ENCODE measurements around the gene RABGAP1L. TPM values are rescaled to one million over a fixed set of nuclear protein-coding genes. Genes with fewer than 3 reads are reported as not detected.
A peak's percentile ranks its signal among the peaks of the same experiment; 100 is the strongest.
"Not testable (repeated sequence)": the region's sequence is repeated elsewhere in the genome, so short reads cannot be mapped to it uniquely, and the experiment has no call there.

RABGAP1L gene
- total RNA-seq, 4 donors from 2014 or later: 70.5 to 100 (median 92.6) TPM

DNA sequence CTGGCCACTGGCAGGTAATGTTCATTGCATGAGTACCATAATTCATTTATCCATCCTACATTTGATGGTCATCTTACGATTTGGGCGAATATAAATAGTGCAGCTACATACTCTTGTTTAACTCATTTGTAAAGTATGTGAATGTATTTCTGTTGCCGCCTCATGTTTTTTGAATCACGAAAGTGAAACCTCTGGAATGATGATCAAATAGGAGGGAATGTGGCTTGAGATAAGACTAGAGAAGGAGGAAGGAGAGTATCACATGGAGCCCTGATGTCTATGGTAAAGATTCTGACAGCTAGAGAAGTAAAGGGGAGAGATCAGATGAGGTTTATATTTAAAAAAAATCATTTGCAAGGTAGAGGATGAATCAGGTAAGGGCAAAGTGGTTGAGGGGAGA lies 855.9 kb downstream of the RABGAP1L start:
- H3K27ac ChIP-seq: no peak overlapping the region
- H3K4me1 ChIP-seq: no peaks in the 10 kb centered on the region
- no peak for DNase-seq
- intact Hi-C loops (cut with DNase I): no loop called here
- no peak overlapping the region for H3K4me3 ChIP-seq (replicated peaks in 1 of 3)
- peaks cover 52 to 54% of the 10 kb centered on the region in 2 donors for H3K36me3 ChIP-seq
- H3K27me3 ChIP-seq: no peaks in the 10 kb centered on the region
- TF ChIP-seq, protein P1, sequence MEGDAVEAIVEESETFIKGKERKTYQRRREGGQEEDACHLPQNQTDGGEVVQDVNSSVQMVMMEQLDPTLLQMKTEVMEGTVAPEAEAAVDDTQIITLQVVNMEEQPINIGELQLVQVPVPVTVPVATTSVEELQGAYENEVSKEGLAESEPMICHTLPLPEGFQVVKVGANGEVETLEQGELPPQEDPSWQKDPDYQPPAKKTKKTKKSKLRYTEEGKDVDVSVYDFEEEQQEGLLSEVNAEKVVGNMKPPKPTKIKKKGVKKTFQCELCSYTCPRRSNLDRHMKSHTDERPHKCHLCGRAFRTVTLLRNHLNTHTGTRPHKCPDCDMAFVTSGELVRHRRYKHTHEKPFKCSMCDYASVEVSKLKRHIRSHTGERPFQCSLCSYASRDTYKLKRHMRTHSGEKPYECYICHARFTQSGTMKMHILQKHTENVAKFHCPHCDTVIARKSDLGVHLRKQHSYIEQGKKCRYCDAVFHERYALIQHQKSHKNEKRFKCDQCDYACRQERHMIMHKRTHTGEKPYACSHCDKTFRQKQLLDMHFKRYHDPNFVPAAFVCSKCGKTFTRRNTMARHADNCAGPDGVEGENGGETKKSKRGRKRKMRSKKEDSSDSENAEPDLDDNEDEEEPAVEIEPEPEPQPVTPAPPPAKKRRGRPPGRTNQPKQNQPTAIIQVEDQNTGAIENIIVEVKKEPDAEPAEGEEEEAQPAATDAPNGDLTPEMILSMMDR (IDR thresholded peaks at IDR 0.05): no peak
- TF ChIP-seq POLR2A (IDR thresholded peaks at IDR 0.05): no peak
- no peaks in the 10 kb centered on the region for H3K9me3 ChIP-seq
- 98 to 99% methylated on average over 4 of the region's 4 CpGs for WGBS, 2 donors

DNA sequence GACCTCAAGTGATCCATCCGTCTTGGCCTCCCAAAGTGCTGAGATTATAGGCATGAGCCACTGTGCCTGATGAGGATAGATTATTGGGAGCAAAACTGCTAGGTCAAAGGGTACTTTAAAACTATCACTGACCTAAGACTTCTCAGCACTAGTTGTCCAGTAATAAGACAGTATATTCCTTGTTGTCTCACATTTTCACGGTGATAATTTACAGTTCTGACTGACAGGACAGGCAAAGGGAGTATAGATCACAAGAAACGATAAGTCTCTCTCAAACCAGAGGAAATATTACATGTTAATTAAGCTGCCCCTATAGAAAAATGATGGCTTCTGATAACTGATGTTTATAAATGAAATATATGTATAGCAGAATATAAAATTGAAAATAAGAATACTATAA lies 860.2 kb downstream of the RABGAP1L start:
- 93 to 95% methylated on average over 3 of the region's 3 CpGs for WGBS, 2 donors
- Histone ChIP-seq H3K4me1 (peaks cover 4 to 5% of the 10 kb centered on the region in 2 donors), H3K4me3 (replicated peaks in 1 of 3) (no peak overlapping the region), H3K36me3 (peaks cover 25% of the 10 kb centered on the region in 2 donors), H3K27me3 (no peaks in the 10 kb centered on the region), H3K27ac (no peak overlapping the region), H3K9me3 (no peaks in the 10 kb centered on the region)
- intact Hi-C loops (cut with DNase I): no loop called here
- DNase-seq: no peak
- TF ChIP-seq POLR2A (IDR thresholded peaks at IDR 0.05): no peak
- TF ChIP-seq, protein P1 (IDR thresholded peaks at IDR 0.05): no peak

DNA sequence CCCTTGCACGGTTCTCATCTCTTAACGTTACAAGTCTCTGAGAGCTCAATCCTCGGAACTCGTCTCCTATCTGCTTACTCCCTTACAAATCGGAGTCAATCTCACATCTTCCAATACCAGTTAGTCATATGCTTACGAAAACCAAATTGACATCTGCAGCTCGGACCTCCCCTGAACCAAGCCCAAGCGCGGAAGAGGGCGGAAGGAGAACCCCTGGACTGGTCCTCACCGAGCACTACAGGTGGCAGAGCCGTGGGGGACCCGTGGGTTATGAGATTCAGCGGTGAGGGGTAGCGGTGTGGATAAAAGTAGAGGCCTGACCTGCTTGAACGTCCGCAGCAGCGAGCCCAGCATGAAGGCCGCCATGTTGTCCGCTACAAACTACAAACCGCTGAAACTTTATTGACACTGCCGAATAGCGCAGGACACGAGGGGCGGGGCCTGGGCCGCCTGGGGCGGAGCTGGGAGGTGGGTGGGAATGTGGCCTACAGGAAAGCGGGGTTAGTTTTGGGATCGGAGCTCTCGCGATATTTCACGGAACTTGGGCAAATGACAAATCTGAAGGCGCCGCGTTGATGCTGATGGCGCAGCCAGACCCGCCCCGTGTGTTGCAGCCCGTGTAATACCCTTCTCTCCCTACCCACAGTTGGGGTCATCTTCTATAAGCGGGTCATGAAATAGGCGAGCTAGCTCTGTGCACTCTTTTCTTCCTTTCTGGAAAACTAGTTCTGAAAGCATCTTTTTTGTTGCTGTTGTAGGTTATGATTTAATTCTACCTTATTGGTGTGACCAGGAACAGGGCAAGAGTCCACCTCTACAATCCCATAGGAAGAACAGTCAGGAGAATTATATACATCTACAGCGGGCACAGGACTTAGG lies 864.0 kb downstream of the RABGAP1L start, which contains the start of gene MRPS14:
Gene MRPS14 (minus strand): TSS at position 383 of the 879 bp plus-strand sequence. CDS start 17 bp downstream, at position 366.
- WGBS, 2 donors: 4 to 6% methylated on average over 26 to 28 of the region's 42 CpGs
- Histone ChIP-seq H3K9me3 (no peaks in the 10 kb centered on the region), H3K36me3 (peaks cover 0 to under 1% of the 10 kb centered on the region in 2 donors), H3K27me3 (no peaks in the 10 kb centered on the region), H3K4me3 (replicated peaks in 1 of 3) (peak within 1 kb of the TSS; percentile 60 to 75 (median 64)), H3K4me1 (peaks cover 4 to 5% of the 10 kb centered on the region in 2 donors), H3K27ac (peak within 1 kb of the TSS; percentile 1 to 74 (median 71))
- DNase-seq: peak; percentile 96 to 97
- TF ChIP-seq, protein P1 (IDR thresholded peaks at IDR 0.05): peak in 1 of 6 experiments; percentile 2
- TF ChIP-seq POLR2A (IDR thresholded peaks at IDR 0.05): peak; percentile 1 to 85
- intact Hi-C loops (cut with DNase I): no loop called here

DNA sequence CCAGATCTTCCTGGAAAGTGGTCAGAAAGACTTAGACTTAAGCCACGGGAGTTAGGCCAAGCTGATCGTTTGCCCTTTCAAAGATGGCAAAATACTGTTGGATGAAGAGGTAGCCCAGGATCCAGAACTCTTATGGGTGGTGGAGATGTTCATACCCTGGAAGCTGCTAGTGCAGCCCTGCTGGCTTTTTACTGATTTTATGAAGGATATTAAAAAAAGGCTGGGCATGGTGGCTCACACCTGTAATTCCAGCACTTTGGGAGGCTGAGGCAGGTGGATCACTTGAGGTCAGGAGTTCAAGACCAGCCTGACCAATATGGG lies 864.6 kb downstream of the RABGAP1L start:
- H3K27me3 ChIP-seq; DNase-seq; intact Hi-C loops (cut with DNase I); H3K4me1 ChIP-seq; H3K9me3 ChIP-seq; H3K36me3 ChIP-seq: not testable (repeated sequence)
- H3K4me3 ChIP-seq (replicated peaks in 1 of 3): peak overlapping the region in 2 of 3 donors; percentile 60 to 64
- 98 to 100% methylated on average over 2 of the region's 2 CpGs for WGBS, 2 donors
- H3K27ac ChIP-seq: peak overlapping the region; percentile 1 to 74 (median 71)

DNA sequence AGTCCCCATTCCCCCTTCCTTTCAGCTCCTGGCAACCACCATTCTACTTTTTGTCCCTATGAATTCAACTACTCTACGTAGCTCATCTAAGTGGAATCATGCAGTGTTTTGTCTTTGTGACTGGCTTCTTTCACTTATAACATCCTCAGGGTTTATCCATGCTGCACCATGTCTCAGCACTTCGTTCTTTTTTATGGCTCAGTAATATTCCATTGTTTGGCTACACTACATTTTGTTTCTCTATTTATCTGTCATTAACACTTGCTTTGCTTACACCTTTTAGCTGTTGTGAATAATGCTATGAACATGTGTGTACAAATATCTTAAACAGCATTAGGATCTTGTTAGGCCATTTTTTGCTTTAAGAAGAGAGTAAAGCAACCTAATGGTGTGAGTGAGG lies 865.5 kb downstream of the RABGAP1L start:
- Histone ChIP-seq H3K27me3 (no peaks in the 10 kb centered on the region), H3K27ac (no peak overlapping the region), H3K4me3 (replicated peaks in 1 of 3) (no peak overlapping the region), H3K9me3 (no peaks in the 10 kb centered on the region), H3K4me1 (peaks cover 4 to 5% of the 10 kb centered on the region in 2 donors), H3K36me3 (no peaks in the 10 kb centered on the region)
- no peak for DNase-seq
- intact Hi-C loops (cut with DNase I): no loop called here
- 93% methylated on average over 2 of the region's 2 CpGs for WGBS, 2 donors
- TF ChIP-seq POLR2A (IDR thresholded peaks at IDR 0.05): no peak
- TF ChIP-seq, protein P1 (IDR thresholded peaks at IDR 0.05): no peak

All from thyroid gland (tissue), 4 donors.